ENCODE data around the gene TANK. TPM values are rescaled to one million over a fixed set of nuclear protein-coding genes. Genes with fewer than 3 reads are reported as not detected.
A peak's percentile ranks its signal among the peaks of the same experiment; 100 is the strongest.

Gene TANK
- total and polyA plus RNA-seq, 2 of the 13 experiments (the other 11 are each of a cell fraction or from before 2014, with no cell fraction given): 66.9 to 96.1 TPM

DNA sequence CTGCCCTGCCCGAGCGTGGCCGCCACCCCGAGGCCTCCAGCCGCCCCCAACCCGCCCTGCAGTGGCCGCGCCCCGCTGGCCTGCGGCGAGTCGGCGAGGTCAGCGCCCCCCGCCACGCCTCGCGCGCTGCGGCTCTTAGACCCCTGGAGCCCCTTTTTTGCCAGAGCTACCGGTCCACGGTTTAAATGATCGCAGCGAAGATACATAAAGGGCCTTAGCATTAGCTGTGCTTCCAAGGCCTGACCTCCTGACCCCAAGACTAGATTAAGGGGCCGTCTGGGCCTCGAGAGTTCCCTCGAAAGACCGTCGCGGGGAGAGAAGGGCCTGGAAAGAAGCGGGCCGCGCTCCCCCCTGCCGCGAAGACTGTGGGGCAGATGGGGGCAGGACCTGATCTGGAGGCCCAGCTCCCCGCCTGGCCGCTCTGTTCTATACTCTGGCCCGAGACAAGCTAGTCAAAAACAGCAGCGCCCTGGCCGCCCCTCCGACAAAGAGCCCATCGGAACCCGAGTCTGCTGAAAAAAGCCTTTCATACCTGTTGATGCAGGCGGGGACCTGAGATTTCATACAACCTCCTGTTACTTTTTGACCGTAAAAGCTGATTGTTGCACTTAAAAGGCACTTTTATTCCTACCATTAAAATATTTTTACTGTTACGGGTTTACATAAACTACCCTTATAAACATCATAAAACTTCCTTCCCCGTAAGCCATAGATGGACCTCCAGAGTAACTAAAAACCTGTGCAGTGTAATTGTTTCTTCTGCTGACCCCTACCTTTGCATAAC is 79.3 kb downstream of the TANK start (continued):
- TF ChIP-seq, protein P1, sequence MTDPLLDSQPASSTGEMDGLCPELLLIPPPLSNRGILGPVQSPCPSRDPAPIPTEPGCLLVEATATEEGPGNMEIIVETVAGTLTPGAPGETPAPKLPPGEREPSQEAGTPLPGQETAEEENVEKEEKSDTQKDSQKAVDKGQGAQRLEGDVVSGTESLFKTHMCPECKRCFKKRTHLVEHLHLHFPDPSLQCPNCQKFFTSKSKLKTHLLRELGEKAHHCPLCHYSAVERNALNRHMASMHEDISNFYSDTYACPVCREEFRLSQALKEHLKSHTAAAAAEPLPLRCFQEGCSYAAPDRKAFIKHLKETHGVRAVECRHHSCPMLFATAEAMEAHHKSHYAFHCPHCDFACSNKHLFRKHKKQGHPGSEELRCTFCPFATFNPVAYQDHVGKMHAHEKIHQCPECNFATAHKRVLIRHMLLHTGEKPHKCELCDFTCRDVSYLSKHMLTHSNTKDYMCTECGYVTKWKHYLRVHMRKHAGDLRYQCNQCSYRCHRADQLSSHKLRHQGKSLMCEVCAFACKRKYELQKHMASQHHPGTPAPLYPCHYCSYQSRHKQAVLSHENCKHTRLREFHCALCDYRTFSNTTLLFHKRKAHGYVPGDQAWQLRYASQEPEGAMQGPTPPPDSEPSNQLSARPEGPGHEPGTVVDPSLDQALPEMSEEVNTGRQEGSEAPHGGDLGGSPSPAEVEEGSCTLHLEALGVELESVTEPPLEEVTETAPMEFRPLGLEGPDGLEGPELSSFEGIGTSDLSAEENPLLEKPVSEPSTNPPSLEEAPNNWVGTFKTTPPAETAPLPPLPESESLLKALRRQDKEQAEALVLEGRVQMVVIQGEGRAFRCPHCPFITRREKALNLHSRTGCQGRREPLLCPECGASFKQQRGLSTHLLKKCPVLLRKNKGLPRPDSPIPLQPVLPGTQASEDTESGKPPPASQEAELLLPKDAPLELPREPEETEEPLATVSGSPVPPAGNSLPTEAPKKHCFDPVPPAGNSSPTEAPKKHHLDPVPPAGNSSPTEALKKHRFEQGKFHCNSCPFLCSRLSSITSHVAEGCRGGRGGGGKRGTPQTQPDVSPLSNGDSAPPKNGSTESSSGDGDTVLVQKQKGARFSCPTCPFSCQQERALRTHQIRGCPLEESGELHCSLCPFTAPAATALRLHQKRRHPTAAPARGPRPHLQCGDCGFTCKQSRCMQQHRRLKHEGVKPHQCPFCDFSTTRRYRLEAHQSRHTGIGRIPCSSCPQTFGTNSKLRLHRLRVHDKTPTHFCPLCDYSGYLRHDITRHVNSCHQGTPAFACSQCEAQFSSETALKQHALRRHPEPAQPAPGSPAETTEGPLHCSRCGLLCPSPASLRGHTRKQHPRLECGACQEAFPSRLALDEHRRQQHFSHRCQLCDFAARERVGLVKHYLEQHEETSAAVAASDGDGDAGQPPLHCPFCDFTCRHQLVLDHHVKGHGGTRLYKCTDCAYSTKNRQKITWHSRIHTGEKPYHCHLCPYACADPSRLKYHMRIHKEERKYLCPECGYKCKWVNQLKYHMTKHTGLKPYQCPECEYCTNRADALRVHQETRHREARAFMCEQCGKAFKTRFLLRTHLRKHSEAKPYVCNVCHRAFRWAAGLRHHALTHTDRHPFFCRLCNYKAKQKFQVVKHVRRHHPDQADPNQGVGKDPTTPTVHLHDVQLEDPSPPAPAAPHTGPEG (CRISPR knock-in tag; IDR thresholded peaks at IDR 0.05): no peak
- TF ChIP-seq, protein P2, sequence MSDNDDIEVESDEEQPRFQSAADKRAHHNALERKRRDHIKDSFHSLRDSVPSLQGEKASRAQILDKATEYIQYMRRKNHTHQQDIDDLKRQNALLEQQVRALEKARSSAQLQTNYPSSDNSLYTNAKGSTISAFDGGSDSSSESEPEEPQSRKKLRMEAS (IDR thresholded peaks at IDR 0.05): no peak
- TF ChIP-seq EP300 (IDR thresholded peaks at IDR 0.05; ENCODE audit: low read depth in 2 of 2, low read length in 2 of 2): no peak
- TF ChIP-seq EP300 (CRISPR knock-in tag; IDR thresholded peaks at IDR 0.05; ENCODE audit: borderline replicate concordance): no peak

DNA sequence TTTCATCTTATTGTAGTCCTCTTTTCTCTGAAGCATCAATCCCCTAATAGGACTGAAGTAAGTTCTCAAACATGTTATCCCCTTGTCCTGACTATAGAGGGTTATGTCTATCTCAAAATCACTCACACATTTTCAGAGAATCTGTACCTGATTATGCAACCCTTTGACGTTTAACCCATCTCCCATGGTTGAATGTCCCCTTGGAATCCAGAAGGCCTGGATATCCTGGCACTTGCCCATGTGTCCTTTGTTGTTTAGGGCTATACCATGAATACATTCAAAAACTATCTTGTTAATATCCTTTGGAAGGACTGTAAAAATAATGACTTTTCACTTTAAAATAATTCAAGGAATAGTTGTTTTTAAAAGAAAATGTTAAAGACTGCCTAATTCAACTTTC is 81.7 kb downstream of the TANK start:
- no peak overlapping the region for H3K9ac ChIP-seq (ENCODE audit: insufficient read depth, low read depth, low read length)
- no peak overlapping the region for H3K4me3 ChIP-seq (replicated peaks in 1 of 3; ENCODE audit: insufficient read depth in 1 of 3, low read depth in 2 of 3, low read length in 3 of 3)
- FAIRE-seq (no peak), ATAC-seq (no peak), DNase-seq (ENCODE audit: low spot score) (no peak)
- no TSS peak for BruUV-seq (replicated peaks)
- intact Hi-C loops (cut with micrococcal nuclease; ENCODE audit: unreplicated experiment) (loop anchor here (10.0 kb wide), 1 partner anchor 313 kb away; no protein-coding TSS in a partner anchor), in situ Hi-C loops (cut with HindIII; ENCODE audit: extremely low pct_ligation_motif_present, low pct_unique_long_range_greater_than_20kb) (no loop called here)
- 5% methylated on average over 1 of the region's 1 CpG for WGBS (ENCODE audit: low lambda C conversion rate)
- no peaks in the 10 kb centered on the region for H3K9me3 ChIP-seq (ENCODE audit: low read length)
- H3K4me1 ChIP-seq (ENCODE audit: insufficient read depth, low read length): peaks cover 21% of the 10 kb centered on the region
- CTCF ChIA-PET (ENCODE audit: low intra/inter-chr PET ratio, low total read pairs): no interaction called here
- H3K27me3 ChIP-seq (ENCODE audit: control insufficient read depth in 1 of 2, insufficient read depth in 2 of 2, low read length in 2 of 2): peaks cover 1 to 27% of the 10 kb centered on the region in 2 experiments; a peak in 4 of 5 replicates
- no peak overlapping the region for H3K27ac ChIP-seq (ENCODE audit: extremely low read length, insufficient read depth, low read length)
- TF ChIP-seq, protein P3, sequence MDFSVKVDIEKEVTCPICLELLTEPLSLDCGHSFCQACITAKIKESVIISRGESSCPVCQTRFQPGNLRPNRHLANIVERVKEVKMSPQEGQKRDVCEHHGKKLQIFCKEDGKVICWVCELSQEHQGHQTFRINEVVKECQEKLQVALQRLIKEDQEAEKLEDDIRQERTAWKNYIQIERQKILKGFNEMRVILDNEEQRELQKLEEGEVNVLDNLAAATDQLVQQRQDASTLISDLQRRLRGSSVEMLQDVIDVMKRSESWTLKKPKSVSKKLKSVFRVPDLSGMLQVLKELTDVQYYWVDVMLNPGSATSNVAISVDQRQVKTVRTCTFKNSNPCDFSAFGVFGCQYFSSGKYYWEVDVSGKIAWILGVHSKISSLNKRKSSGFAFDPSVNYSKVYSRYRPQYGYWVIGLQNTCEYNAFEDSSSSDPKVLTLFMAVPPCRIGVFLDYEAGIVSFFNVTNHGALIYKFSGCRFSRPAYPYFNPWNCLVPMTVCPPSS (IDR thresholded peaks at IDR 0.05): no peak
- TF ChIP-seq ZNF572 (CRISPR knock-in tag; IDR thresholded peaks at IDR 0.05): no peak
- peak; percentile 26; the same call in 1 of the 2 replicates for TF ChIP-seq CEBPB (IDR thresholded peaks at IDR 0.05; ENCODE audit: borderline replicate concordance, low read depth, low read length)
- no peak for TF ChIP-seq AKAP8 (CRISPR knock-in tag; IDR thresholded peaks at IDR 0.05)
- no peak overlapping the region for H2AFZ ChIP-seq (ENCODE audit: low read length)
- H3K79me2 ChIP-seq (ENCODE audit: insufficient read depth, low read length): no peaks in the 10 kb centered on the region
- no peak overlapping the region for H3K4me2 ChIP-seq (ENCODE audit: low read depth, low read length)
- POLR2A ChIA-PET: no interaction called here
- no peaks in the 10 kb centered on the region for H4K20me1 ChIP-seq (ENCODE audit: insufficient read depth, low read length)
- H3K36me3 ChIP-seq (replicated peaks in 1 of 2; ENCODE audit: control insufficient read depth in 1 of 2, insufficient read depth in 2 of 2, low read length in 2 of 2): no peaks in the 10 kb centered on the region

Measured in HepG2 (cell line).